Stimulated activated CD4-positive, alpha-beta T cell treated with anti-CD3 and anti-CD28 coated beads, Interleukin-12 subunit alpha, Interleukin-12 subunit beta, amount 100 ng/mL, for 4 hours (primary cell): ENCODE data around the gene MAST1.
"Not testable (repeated sequence)": the region's sequence is repeated elsewhere in the genome, so short reads cannot be mapped to it uniquely, and the experiment has no call there.

ENCODE experiments used
- DNase-seq: peaks from one replicate; pipeline ENCODE4 v3.0.0-alpha.2; 2020

Gene MAST1

GRCh38 chr19:12873891-12874745 is 35.8 kb downstream of the MAST1 start:
- no peak for DNase-seq

- DNase-seq: no peak
Observed at GRCh38 chr19:12875086-12875485, 36.8 kb downstream of the MAST1 start.

GRCh38 chr19:12880551-12881171 is 42.3 kb downstream of the MAST1 start:
- no peak for DNase-seq

GRCh38 chr19:12881172-12881808 is 43.0 kb downstream of the MAST1 start, which contains the start of gene DNASE2:
TSS of gene DNASE2 (minus strand) at chr19:12881449. CDS start at chr19:12881375, 74 bp downstream.
- DNase-seq: peak; percentile 85

GRCh38 chr19:12882589-12882988 is 44.3 kb downstream of the MAST1 start:
- DNase-seq: no peak

- no peak for DNase-seq
Observed at GRCh38 chr19:12884202-12884601, 45.9 kb downstream of the MAST1 start.

- no peak for DNase-seq
Observed at GRCh38 chr19:12884627-12884925, 46.3 kb downstream of the MAST1 start.

GRCh38 chr19:12884926-12885748 is 46.8 kb downstream of the MAST1 start:
- peak; percentile 90 for DNase-seq

GRCh38 chr19:12885749-12886650 is 47.7 kb downstream of the MAST1 start:
- DNase-seq: no peak

GRCh38 chr19:12886651-12886968 is 48.3 kb downstream of the MAST1 start:
- DNase-seq: no peak

- no peak for DNase-seq
Observed at GRCh38 chr19:12886969-12887747, 48.8 kb downstream of the MAST1 start, which contains the start of gene KLF1. TSS of gene KLF1 (minus strand) at chr19:12887201. CDS start at chr19:12887140, 61 bp downstream.

GRCh38 chr19:12888006-12888603 is 49.8 kb downstream of the MAST1 start:
- DNase-seq: no peak

GRCh38 chr19:12890299-12890786 is 52.0 kb downstream of the MAST1 start:
- DNase-seq: not testable (repeated sequence)

GRCh38 chr19:12890787-12891552 is 52.7 kb downstream of the MAST1 start, which contains the start of gene GCDH:
TSS of gene GCDH (plus strand) at chr19:12891160. CDS start at chr19:12891305, 145 bp downstream.
- DNase-seq: peak; percentile 91

GRCh38 chr19:12891553-12892021 is 53.3 kb downstream of the MAST1 start:
- no peak for DNase-seq

- no peak for DNase-seq
Observed at GRCh38 chr19:12893582-12893981, 55.3 kb downstream of the MAST1 start.

- no peak for DNase-seq
Observed at GRCh38 chr19:12896460-12896859, 58.1 kb downstream of the MAST1 start.

GRCh38 chr19:12899891-12900518 is 61.7 kb downstream of the MAST1 start:
- DNase-seq: no peak

GRCh38 chr19:12907166-12907565 is 68.9 kb downstream of the MAST1 start:
- no peak for DNase-seq
